Liver (tissue), 3 donors: Measurements from ENCODE around the gene IQCM.

Experiments
- ATF3 ChIP-seq: IDR thresholded peaks from 2 replicates; pipeline ENCODE4 v1.6.1; 2016; ENCODE audit warnings: antibody characterized with exemption
- EGR1 ChIP-seq, 2 donors: IDR thresholded peaks; 2 replicates each; pipeline ENCODE4 v1.6.1; 2016 to 2018; ENCODE audit warnings: antibody characterized with exemption in 2 of 2, low read depth in 2 of 2
- FOXA1 ChIP-seq: IDR thresholded peaks from 2 replicates; pipeline ENCODE4 v1.6.1; 2016; ENCODE audit warnings: antibody characterized with exemption
- GABPA ChIP-seq, 2 donors: IDR thresholded peaks in 1 of 2; conservative IDR thresholded peaks in 1 of 2; 2 replicates each; pipeline ENCODE4 v1.6.1; 2016; ENCODE audit warnings: antibody characterized with exemption in 2 of 2, mild to moderate bottlenecking in 1 of 2, moderate library complexity in 1 of 2
- HNF4G ChIP-seq: IDR thresholded peaks from 2 replicates; pipeline ENCODE4 v1.6.1; 2016; ENCODE audit warnings: antibody characterized with exemption
- JUND ChIP-seq, 2 donors: IDR thresholded peaks; 2 replicates each; pipeline ENCODE4 v1.6.1; 2016; ENCODE audit warnings: antibody characterized with exemption in 2 of 2
- MAX ChIP-seq: IDR thresholded peaks from 2 replicates; pipeline ENCODE4 v1.6.1; 2016; ENCODE audit warnings: antibody characterized with exemption
- RAD21 ChIP-seq, 2 donors: IDR thresholded peaks; 2 replicates each; pipeline ENCODE4 v1.6.1; 2016; ENCODE audit warnings: antibody characterized with exemption in 2 of 2, mild to moderate bottlenecking in 2 of 2
- REST ChIP-seq: IDR thresholded peaks from 2 replicates; pipeline ENCODE4 v1.6.1; 2016; ENCODE audit warnings: antibody characterized with exemption, mild to moderate bottlenecking
- SP1 ChIP-seq: IDR thresholded peaks from 2 replicates; pipeline ENCODE4 v1.6.1; 2018; ENCODE audit warnings: antibody characterized with exemption, mild to moderate bottlenecking
- TAF1 ChIP-seq: conservative IDR thresholded peaks from 2 replicates; pipeline ENCODE4 v1.6.1; 2016; ENCODE audit warnings: antibody characterized with exemption, mild to moderate bottlenecking
- YY1 ChIP-seq: IDR thresholded peaks from 2 replicates; pipeline ENCODE4 v1.6.1; 2016; ENCODE audit warnings: antibody characterized with exemption, mild to moderate bottlenecking
- TF ChIP-seq, protein P1 (sequence below): fragments of 150-350 bp; IDR thresholded peaks from 2 replicates; pipeline ENCODE4 v1.5.1; 2017; ENCODE audit warnings: improper control_type of control experiment, low read depth, low read length; ENCODE audit not compliant: missing input control
- TF ChIP-seq, protein P2 (sequence below): IDR thresholded peaks from 2 replicates; pipeline ENCODE4 v1.6.1; 2016; ENCODE audit warnings: antibody characterized with exemption
- donor health status: healthy.
- donor health status: healthy.

- TF ChIP-seq, protein P1, sequence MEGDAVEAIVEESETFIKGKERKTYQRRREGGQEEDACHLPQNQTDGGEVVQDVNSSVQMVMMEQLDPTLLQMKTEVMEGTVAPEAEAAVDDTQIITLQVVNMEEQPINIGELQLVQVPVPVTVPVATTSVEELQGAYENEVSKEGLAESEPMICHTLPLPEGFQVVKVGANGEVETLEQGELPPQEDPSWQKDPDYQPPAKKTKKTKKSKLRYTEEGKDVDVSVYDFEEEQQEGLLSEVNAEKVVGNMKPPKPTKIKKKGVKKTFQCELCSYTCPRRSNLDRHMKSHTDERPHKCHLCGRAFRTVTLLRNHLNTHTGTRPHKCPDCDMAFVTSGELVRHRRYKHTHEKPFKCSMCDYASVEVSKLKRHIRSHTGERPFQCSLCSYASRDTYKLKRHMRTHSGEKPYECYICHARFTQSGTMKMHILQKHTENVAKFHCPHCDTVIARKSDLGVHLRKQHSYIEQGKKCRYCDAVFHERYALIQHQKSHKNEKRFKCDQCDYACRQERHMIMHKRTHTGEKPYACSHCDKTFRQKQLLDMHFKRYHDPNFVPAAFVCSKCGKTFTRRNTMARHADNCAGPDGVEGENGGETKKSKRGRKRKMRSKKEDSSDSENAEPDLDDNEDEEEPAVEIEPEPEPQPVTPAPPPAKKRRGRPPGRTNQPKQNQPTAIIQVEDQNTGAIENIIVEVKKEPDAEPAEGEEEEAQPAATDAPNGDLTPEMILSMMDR: no peak
- no peak for TF ChIP-seq ATF3
- no peak for TF ChIP-seq MAX
- no peak for TF ChIP-seq REST
- no peak for TF ChIP-seq TAF1
- TF ChIP-seq FOXA1: no peak
- TF ChIP-seq RAD21 (IDR thresholded peaks at IDR 0.05): no peak
- TF ChIP-seq YY1: no peak
- TF ChIP-seq, protein P2, sequence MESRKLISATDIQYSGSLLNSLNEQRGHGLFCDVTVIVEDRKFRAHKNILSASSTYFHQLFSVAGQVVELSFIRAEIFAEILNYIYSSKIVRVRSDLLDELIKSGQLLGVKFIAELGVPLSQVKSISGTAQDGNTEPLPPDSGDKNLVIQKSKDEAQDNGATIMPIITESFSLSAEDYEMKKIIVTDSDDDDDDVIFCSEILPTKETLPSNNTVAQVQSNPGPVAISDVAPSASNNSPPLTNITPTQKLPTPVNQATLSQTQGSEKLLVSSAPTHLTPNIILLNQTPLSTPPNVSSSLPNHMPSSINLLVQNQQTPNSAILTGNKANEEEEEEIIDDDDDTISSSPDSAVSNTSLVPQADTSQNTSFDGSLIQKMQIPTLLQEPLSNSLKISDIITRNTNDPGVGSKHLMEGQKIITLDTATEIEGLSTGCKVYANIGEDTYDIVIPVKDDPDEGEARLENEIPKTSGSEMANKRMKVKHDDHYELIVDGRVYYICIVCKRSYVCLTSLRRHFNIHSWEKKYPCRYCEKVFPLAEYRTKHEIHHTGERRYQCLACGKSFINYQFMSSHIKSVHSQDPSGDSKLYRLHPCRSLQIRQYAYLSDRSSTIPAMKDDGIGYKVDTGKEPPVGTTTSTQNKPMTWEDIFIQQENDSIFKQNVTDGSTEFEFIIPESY: no peak
- no peak for TF ChIP-seq EGR1 (IDR thresholded peaks at IDR 0.05; ENCODE audit: low read depth in 2 of 2)
- TF ChIP-seq GABPA (IDR thresholded peaks at IDR 0.05 in 1 of 2, conservative IDR thresholded peaks at IDR 0.05 in 1 of 2): no peak
- TF ChIP-seq SP1: no peak
- TF ChIP-seq JUND (IDR thresholded peaks at IDR 0.05): no peak
- no peak for TF ChIP-seq HNF4G
Measured at GRCh38 chr4:149751174-149751573, 64.5 kb downstream of the IQCM start.
